ENCODE data around the gene FAM185A.

GRCh38 chr7:102834999-102835398 lies 86.2 kb downstream of the FAM185A start:
- no peak for TF ChIP-seq CTCF (IDR thresholded peaks at IDR 0.05)
- TF ChIP-seq POLR2AphosphoS5 (IDR thresholded peaks at IDR 0.05), result no peak
- TF ChIP-seq POLR2A (IDR thresholded peaks at IDR 0.05), result no peak
- TF ChIP-seq EP300 (IDR thresholded peaks at IDR 0.05), result no peak
